ENCODE results near the gene SLU7.

The SLU7 gene

DNA sequence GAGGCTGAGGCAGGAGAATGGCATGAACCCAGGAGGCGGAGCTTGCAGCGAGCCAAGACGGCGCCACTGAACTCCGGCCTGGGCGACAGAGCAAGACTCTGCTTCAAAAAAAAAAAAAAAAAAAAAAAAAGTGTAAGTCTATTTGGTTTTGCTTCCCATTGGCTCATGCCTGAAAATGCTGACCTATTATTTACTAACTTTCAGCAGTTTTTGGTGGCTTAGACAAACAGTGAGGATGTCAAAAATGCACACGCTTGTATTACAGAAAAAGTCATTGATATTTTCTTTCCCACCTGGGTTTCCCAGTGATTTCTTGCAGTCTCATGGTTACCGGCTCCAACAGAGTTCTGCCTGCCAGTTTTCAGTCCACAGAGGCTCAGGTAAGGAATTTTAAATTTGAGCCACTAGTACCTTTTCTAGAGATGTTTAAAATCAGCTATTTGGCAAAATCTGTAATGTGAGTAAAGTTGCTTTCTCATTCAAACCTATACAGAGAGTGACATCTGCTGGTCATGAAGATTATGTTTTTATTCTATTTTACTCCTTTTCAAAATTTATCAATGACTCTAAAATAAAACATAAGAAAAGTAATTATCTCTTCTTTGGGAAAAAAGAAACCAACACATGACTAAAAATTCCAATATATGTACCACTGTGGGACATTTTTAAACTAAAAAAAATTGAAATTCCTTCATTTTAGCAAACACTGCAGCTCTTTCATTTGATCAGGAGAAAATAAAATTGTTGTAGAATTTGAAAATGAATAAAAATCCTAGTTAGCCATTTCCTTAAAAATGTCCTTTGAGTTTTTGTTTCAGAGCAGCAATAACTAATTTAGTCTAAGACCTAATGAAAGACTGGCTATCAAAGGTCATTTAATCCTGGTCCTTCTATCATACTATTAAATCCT, 27.8 kb downstream of the SLU7 start:
- TF ChIP-seq, protein P1, sequence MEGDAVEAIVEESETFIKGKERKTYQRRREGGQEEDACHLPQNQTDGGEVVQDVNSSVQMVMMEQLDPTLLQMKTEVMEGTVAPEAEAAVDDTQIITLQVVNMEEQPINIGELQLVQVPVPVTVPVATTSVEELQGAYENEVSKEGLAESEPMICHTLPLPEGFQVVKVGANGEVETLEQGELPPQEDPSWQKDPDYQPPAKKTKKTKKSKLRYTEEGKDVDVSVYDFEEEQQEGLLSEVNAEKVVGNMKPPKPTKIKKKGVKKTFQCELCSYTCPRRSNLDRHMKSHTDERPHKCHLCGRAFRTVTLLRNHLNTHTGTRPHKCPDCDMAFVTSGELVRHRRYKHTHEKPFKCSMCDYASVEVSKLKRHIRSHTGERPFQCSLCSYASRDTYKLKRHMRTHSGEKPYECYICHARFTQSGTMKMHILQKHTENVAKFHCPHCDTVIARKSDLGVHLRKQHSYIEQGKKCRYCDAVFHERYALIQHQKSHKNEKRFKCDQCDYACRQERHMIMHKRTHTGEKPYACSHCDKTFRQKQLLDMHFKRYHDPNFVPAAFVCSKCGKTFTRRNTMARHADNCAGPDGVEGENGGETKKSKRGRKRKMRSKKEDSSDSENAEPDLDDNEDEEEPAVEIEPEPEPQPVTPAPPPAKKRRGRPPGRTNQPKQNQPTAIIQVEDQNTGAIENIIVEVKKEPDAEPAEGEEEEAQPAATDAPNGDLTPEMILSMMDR (IDR thresholded peaks at IDR 0.05; ENCODE audit: insufficient read depth, low read depth, low read length, missing control alignments): peak; percentile 40
- peak; percentile 29 for DNase-seq (ENCODE audit: low read depth)

DNA sequence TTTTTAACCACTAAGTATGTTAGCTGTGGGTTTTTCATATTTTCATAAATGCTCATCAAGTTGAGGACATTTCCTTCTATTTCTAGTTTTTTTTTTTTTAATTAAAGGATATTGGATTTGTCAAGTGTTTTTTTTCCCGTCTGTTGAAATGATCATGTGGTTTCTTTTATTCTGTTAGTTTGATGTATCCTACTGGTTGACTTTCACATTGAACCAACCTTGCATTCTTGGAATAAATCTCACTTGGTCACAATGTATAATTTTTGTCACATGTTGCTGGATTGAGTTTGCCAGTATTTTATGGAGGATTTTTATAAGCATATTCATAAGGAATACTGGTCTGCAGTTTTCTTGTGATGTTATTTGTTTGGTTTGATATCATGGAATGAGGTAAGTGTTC, 31.4 kb downstream of the SLU7 start:
- H3K4me3 ChIP-seq (ENCODE audit: low read length): no peak overlapping the region
- no peak for DNase-seq (ENCODE audit: low read depth)
- TF ChIP-seq, protein P1 (IDR thresholded peaks at IDR 0.05; ENCODE audit: insufficient read depth, low read depth, low read length, missing control alignments): no peak

More for the DNA sequence above, 27.8 kb downstream of the SLU7 start:
- H3K4me3 ChIP-seq (ENCODE audit: low read length): no peak overlapping the region

DNA sequence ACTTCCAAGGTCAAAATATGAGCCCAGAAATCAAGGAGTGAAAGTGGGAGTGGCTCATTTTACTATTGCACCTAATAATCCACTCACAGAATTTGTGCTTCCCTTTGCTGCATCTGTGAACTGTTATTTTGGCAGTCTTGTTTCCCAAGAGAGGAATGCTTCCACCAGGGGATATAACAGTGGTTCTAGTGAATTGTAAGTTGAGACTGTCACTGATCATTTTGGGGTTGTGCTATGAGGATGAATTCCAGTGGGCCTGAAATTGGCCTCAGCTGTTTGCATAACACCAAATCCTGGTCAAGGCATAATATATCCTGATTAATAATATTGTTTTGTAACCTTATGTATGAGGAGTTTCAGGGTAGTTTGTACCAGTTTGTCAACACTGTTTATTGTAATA, 33.4 kb downstream of the SLU7 start:
- H3K4me3 ChIP-seq (ENCODE audit: low read length): no peak overlapping the region
- TF ChIP-seq, protein P1 (IDR thresholded peaks at IDR 0.05; ENCODE audit: insufficient read depth, low read depth, low read length, missing control alignments): no peak
- no peak for DNase-seq (ENCODE audit: low read depth)

DNA sequence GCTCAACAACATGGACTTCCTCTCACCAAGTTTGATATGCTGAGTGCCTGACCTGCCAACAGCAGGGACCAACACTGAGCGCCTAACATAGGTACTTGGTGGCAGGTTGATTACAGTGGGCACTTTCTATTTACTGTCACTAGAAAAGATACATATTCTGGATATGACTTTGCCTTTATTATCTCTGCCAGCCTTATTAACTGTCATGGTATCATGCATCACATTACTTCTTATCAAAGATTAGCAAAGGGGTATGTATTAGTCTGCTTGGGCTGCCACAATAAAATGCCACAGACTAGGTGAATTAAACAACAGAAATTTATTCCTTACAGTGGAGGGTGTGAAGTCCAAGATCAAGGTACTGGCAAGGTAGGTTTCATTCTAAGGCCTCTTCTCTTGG, 34.2 kb downstream of the SLU7 start:
- DNase-seq (ENCODE audit: low read depth): no peak
- TF ChIP-seq, protein P1 (IDR thresholded peaks at IDR 0.05; ENCODE audit: insufficient read depth, low read depth, low read length, missing control alignments): no peak

DNA sequence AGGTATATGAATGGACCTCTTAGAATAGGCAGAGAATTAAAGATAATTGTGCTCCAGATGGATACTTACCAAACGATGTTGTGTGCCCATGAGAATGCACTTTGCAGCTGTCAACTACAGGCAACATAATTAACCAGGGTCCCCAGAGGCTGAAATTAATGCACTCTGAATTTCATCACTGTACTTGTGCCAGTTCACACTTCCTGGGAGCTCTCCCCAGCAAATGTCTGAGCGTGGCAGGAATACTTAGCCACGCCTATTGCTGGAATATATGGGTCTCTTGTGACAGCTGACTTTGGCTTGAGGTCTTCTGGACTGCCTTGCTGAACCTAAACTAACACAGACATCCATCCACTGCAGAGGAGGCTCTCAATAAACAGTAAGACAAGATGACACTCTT, 36.5 kb downstream of the SLU7 start:
- TF ChIP-seq, protein P1 (IDR thresholded peaks at IDR 0.05; ENCODE audit: insufficient read depth, low read depth, low read length, missing control alignments): no peak
- DNase-seq (ENCODE audit: low read depth): no peak
- H3K4me3 ChIP-seq (ENCODE audit: low read length): no peak overlapping the region

More for the DNA sequence above, 34.2 kb downstream of the SLU7 start:
- H3K4me3 ChIP-seq (ENCODE audit: low read length): no peak overlapping the region

DNA sequence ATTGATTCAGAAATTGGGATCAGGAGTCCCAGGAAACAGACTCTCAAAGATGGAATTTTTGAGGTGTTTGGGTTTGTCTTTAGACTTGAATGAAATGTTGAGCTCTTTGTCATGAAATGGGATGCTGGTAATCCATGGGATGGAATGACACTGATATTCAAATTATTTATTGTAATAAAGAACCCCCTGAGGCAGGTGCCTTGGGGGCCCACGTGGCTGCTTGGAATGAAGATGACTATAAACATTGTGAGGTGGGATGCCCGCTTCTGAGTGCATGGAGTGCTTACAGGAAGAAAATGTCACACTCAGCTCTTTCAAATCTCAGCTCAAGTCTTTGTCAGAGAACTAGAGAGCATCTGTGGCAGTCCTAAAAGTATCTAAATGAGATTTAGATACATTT, 38.8 kb downstream of the SLU7 start:
- TF ChIP-seq, protein P1 (IDR thresholded peaks at IDR 0.05; ENCODE audit: insufficient read depth, low read depth, low read length, missing control alignments): no peak

More for the DNA sequence above, 38.8 kb downstream of the SLU7 start:
- H3K4me3 ChIP-seq (ENCODE audit: low read length): no peak overlapping the region
- no peak for DNase-seq (ENCODE audit: low read depth)

Measured in epithelial cell of esophagus (primary cell).